ENCODE measurements around the gene SAFB2. TPM values are rescaled to one million over a fixed set of nuclear protein-coding genes. Genes with fewer than 3 reads are reported as not detected.

Gene SAFB2
- total RNA-seq, 1 experiment from 2014 or later = 76.1 TPM

DNA sequence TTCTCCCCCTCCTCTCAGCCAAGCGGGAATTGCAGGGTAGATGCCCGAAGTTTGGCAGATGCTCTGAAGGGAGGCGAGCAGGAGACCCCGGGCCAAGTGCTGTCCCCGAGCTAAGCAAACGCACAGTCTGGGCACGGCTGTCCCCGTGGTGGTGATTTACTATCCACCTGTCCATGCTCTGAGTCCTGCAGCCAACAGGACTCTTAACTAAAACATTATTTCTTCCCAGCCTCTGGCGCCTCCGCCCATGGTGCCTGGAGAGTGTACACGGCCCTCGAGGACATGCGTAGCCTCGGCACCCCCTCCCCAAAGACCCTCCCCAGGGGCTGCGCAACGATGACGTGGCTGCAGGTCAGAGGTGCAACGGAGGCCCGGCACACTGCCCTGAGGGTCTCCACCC lies 62.4 kb downstream of the SAFB2 start:
- no peaks in the 10 kb centered on the region for H3K23me2 ChIP-seq (ENCODE audit: insufficient read length, low read depth, low read length, poor library complexity, severe bottlenecking)
- Mint-ChIP-seq H3K27ac (no peak overlapping the region), H3K27me3 (ENCODE audit: low read depth) (peaks cover 36% of the 10 kb centered on the region), H3K9me3 (peaks cover 9 to 10% of the 10 kb centered on the region in 2 experiments), H3K4me1 (peaks cover 21 to 31% of the 10 kb centered on the region in 2 experiments), H3K36me3 (ENCODE audit: insufficient read depth in 1 of 3, low read depth in 3 of 3) (peaks cover 0 to 9% (median 4%) of the 10 kb centered on the region in 3 experiments; a peak in 1 of 7 replicates), H3K4me3 (no peak overlapping the region)
- H3K4me1 ChIP-seq (ENCODE audit: insufficient read depth, low read length) = no peaks in the 10 kb centered on the region; the same call in 1 of the 2 replicates
- H3K4me2 ChIP-seq (ENCODE audit: insufficient read depth, insufficient read length, low read length) = no peak overlapping the region
- H3T11ph ChIP-seq (ENCODE audit: low read length) = no peak overlapping the region
- WGBS (ENCODE audit: extremely low coverage, insufficient read length, low lambda C conversion rate) = no CpG with 5 or more reads among the region's 19 CpGs
- no peak overlapping the region for H2BK12ac ChIP-seq (ENCODE audit: insufficient read length, low read depth, low read length)
- H2AFZ ChIP-seq (ENCODE audit: low read length) = no peak overlapping the region
- H2BK120ac ChIP-seq (ENCODE audit: low read depth, low read length, poor library complexity, severe bottlenecking) = no peak overlapping the region
- H3K56ac ChIP-seq (ENCODE audit: insufficient read length, low read depth, low read length) = no peak overlapping the region
- no peak overlapping the region for H3K18ac ChIP-seq (ENCODE audit: insufficient read length, low read depth, low read length)
- H3K79me2 ChIP-seq (ENCODE audit: insufficient read depth, low read length) = no peaks in the 10 kb centered on the region
- no peaks in the 10 kb centered on the region for H3K79me1 ChIP-seq (ENCODE audit: insufficient read depth, low read depth, low read length, poor library complexity, severe bottlenecking)
- no peaks in the 10 kb centered on the region for H3K27me3 ChIP-seq (ENCODE audit: insufficient read depth, low read length)
- no peak overlapping the region for H4K8ac ChIP-seq (replicated peaks; ENCODE audit: insufficient read length, low read depth, low read length)
- H3K27ac ChIP-seq (ENCODE audit: insufficient read length, low read depth, low read length) = no peak overlapping the region
- H3K23ac ChIP-seq (ENCODE audit: insufficient read length, low read depth, low read length) = no peak overlapping the region
- H3K4ac ChIP-seq (ENCODE audit: low read depth, low read length) = no peak overlapping the region
- H3K9me3 ChIP-seq (ENCODE audit: control insufficient read depth, low read depth, low read length) = no peaks in the 10 kb centered on the region
- TF ChIP-seq, protein P1, sequence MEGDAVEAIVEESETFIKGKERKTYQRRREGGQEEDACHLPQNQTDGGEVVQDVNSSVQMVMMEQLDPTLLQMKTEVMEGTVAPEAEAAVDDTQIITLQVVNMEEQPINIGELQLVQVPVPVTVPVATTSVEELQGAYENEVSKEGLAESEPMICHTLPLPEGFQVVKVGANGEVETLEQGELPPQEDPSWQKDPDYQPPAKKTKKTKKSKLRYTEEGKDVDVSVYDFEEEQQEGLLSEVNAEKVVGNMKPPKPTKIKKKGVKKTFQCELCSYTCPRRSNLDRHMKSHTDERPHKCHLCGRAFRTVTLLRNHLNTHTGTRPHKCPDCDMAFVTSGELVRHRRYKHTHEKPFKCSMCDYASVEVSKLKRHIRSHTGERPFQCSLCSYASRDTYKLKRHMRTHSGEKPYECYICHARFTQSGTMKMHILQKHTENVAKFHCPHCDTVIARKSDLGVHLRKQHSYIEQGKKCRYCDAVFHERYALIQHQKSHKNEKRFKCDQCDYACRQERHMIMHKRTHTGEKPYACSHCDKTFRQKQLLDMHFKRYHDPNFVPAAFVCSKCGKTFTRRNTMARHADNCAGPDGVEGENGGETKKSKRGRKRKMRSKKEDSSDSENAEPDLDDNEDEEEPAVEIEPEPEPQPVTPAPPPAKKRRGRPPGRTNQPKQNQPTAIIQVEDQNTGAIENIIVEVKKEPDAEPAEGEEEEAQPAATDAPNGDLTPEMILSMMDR (conservative IDR thresholded peaks at IDR 0.05) = no peak
- H4K91ac ChIP-seq (ENCODE audit: insufficient read length, low read depth, low read length) = no peak overlapping the region
- no peak overlapping the region for H2BK5ac ChIP-seq (ENCODE audit: insufficient read length, low read length)
- H2AK5ac ChIP-seq (ENCODE audit: insufficient read length, low read length) = no peak overlapping the region
- H2BK15ac ChIP-seq (ENCODE audit: low read depth, low read length) = no peak overlapping the region
- H4K5ac ChIP-seq (ENCODE audit: insufficient read length, low read depth, low read length) = no peak overlapping the region
- H2BK20ac ChIP-seq (ENCODE audit: low read depth, low read length, poor library complexity, severe bottlenecking) = no peak overlapping the region
- no peak overlapping the region for H3K9ac ChIP-seq (ENCODE audit: extremely low read depth, insufficient read length, low read length)
- no peak for DNase-seq
- no peak overlapping the region for H3K14ac ChIP-seq (ENCODE audit: insufficient read depth, low read length)
- H4K20me1 ChIP-seq (ENCODE audit: control insufficient read depth, insufficient read depth, insufficient read length) = peaks cover 3% of the 10 kb centered on the region
